Measurements from ENCODE around the gene ZDHHC1.
A peak's percentile ranks its signal among the peaks of the same experiment; 100 is the strongest.
"Not testable (repeated sequence)": the region's sequence is repeated elsewhere in the genome, so short reads cannot be mapped to it uniquely, and the experiment has no call there.

Gene ZDHHC1

DNA sequence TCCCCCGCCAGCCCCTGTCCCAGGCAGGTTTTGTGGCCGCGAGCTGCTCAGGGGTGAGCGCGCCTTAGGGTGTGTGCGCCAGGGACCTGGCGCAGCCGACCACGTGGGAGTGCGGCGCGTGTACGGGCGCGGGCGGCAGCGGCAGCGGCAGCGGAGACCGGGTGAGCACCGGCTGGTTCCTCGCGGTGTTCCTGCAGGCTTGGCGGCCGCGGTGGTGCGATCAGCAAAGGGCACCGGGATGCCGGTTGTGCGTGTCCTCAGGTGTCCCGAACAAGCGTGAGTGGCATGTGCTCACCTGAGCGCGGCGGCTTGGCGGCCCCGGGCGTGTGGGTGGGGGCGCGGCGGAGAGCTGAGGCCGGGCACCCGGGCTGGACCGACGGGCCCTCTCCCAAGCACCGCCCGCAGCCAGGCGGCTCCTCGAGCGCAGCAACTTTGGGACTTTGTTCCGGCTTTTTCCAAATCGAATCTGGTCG is 14.3 kb upstream of the ZDHHC1 start:
- peak in 1 of 2 donors; percentile 54 for DNase-seq

DNA sequence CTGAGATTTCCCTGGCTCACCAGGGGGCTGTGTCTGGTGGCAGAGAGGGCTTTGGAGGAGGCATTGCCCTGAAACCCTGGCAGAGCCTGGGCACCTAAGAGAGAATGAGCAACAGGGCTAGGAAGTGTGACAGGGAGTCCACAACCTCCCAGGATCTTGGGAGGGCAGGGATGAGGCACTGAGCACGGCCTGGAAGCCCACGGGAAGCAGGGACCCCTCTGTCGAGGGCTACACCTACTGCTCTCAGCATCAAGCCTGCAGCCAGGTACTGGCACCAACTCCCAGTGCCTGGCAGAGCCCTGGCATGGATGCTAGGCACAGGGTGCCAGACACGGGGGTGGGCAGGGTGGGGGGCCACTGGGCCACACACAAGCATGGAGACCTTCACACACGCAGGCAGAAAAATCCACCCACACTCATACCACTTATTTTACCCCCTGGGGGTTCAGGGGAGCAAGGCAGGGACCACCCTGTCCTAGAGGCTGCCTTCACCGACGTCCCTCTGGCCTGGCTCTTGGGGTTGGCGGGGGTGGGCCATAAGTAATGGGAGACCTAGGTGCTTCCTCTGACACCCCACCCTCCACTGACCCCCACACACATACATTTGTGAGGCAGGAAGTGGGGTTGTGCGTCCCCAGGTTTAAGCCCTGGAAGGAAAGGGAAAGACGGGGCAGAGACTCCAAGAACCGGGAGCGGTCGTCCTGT is 13.7 kb upstream of the ZDHHC1 start:
- DNase-seq: no peak

DNA sequence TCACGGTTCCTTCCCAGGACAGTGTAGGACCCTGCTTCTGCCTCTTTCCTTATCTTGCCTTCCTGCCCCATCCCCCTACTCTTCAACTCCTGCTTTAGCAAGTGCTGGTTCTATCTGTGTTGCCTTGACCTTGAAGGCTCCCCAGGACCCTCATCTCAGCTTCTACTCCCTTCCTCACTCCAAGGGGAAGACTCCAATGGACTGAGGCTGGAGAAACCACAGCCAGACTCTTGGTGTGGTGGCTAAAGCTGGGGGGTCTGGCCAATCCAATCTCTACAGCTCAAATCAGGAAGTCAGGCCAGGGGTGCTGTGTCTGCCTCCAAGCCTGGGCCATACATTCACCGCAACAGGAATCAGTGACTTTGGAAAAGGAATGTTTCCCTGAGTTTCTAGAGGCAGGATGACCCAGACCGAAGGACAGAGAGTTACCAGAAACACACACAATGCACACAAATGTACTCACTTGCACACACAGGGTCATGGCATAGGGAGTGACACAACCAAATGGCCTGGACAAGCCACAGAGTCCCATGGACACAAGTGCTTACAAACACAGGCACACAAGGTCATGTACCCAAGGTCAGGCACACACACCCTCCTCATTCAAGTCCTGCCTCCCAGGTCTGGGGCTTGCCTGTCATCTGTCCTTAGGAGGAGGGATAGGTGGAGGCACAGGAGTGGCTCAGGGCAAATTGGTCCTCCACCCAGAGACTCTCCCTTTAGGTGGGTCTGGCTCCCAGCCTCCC is 12.9 kb upstream of the ZDHHC1 start:
- DNase-seq: no peak

DNA sequence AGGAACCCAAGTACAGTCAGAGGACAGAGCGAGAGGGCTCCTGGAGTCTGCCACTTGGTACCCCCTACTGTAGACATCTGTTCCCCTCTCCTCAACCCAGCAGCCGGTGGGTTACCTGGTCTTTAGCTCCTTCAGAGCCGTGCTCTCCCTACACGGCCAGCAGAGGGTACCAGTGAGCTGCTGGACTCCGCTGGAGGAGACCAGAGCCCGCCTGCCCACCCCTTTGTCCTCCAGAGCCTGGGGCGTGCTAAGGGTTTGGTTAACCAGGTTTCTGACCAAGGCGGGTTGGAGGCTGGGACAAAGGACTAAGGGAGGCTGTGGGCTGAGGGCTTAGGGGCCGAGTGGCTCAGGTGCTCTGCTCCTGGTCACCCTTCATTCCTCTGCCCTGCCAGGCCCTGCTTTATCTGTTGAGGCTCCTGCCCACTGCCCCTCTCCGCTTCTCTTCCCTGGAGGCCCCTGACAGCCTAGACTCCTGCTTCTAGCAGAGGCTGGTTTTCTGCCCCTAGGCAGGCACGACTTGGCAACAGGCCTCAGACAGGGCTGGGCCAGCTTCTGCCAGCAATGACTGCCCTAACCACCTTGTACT is 12.0 kb upstream of the ZDHHC1 start:
- peak; percentile 55 to 58 for DNase-seq

DNA sequence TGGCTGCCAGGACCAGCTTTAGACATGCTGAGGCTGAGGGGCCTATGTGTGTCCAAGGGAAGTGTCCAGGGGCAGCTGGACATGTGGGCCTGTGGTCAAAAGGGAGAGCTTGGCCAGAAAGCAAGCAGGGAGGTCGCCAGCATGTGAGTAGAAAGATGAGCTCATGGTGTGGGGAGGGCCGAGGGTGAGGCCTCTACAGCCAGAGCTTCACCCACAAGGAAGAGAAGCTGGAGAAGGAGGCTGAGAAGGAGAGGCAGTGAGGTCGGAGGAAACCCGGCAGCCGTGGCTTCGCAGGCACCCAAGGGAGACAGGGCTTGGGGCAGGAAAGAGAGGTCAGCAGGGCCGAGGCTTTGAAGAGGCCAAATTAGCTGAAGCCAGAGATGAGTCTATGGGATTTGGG is 10.7 kb upstream of the ZDHHC1 start:
- no peak for DNase-seq

DNA sequence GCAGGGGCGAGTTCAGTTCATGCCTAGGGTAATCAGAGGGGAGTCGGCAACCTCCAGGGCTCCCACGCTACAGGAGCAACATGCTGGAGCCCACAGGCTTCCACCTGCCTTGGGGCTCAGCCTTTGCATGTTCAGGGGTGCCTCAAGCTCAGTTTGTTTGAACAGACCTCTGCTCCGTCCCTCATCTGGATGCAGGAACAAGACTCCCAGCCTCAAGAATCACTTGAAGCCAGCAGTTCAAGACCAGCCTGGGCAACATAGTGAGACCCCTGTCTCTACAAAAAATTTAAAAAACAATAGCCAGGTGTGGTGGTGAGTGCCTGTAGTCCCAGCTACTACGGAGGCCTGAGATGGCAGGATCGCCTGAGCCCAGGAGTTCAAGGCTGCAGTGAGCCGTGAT is 9.7 kb upstream of the ZDHHC1 start:
- no peak for DNase-seq

DNA sequence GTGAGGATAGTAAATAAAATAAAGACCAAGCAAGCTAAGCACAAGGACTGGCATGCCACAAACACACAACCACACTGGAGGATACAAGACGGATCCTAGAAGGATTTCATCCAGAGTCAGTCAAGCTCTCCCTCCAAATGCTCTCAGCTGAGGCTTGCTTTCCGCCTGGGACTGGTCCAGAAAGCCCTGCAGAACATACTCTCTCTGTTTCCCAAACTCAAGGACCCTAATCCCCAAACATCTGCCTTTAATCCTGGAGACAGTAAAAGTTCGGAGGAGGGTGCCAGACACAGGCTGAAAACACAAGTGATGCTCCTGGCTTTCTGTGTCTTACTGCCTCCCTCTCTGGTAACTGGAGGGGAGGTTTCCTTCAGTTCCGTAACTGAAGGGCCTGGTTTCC is 9.3 kb upstream of the ZDHHC1 start:
- DNase-seq: no peak

DNA sequence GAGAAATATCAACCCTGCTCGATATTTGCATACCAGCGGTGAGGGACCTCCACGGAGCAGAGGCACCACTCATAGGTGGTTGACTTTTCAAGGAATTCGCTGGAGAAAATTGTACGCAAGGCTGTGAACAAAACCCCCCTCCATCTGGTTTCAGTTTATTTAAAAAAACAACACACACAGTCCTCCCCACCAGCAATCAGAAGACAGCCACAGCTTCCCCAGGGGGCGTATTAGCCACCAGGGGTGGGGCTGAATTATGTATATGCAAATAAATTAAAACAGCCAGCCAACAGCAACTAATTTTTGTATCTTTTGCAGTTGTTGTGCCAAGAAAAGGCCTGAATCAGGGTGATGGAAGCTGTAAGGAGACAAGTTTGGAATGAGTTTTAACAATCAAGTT is 8.8 kb upstream of the ZDHHC1 start:
- no peak for DNase-seq

DNA sequence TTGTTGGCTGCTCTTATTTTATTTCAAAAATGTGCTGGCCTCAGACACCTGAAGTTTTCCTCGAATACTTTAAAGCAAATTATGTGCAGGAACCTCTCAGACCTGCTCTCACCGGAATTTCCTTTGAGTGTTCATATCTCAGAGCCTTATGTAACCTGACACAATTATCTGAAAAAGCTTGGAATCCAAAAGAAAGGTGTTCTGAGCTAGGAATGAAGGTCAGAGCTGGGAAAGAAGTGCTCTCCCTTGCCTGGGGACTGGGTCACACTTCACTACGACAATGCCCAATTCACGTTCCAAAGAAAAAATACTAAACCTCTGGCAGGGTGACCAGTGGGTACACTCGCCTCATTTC is 8.0 kb upstream of the ZDHHC1 start:
- no peak for DNase-seq

DNA sequence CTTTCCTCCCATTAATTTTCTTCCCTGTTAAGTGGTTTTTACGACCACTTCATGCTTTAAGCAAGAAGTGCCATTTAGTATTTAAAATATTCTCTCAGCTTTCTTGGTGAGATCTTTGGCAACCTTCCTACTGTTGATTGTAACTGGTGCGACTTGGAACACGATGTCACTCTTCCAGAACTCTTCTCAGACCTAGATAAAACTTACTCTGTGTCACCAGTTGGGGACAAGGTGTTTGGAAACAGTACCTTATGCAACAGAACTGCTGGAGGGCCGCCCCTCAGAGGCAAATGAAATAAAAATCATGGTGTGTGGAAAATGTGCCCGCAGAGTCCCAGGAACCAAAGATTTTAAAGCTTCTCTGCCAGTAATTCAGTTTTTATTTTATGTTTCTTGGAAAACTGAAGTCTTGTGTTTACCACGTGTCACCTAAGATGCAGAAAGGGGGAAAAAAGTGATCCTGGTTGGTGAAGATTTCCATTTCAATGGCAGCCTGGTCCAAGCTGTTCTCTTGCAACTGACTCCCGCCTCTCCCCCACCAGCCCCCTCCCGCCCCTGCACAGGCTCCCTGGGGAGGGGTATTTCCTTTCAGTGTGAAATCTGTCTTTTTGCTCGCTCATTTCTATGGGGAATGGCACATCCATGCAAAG is 7.5 kb upstream of the ZDHHC1 start:
- DNase-seq: no peak

DNA sequence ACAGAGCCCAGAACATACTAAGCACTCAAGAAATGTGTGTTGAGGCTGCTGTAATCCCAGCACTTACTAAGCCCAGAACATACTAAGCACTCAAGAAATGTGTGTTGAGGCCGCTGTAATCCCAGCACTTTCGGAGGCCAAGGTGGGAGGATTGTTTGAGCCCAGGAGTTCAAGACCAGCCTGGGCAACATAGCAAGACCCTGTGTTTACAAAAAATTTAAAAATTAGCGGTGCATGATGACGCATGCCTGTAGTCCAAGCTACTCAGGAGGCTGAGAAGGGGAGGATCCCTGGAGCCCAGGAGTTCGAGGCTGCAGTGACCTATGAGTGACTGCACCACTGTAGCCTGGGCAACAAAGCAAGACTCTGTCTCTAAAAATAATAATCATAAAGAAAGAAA is 6.7 kb upstream of the ZDHHC1 start:
- no peak for DNase-seq

DNA sequence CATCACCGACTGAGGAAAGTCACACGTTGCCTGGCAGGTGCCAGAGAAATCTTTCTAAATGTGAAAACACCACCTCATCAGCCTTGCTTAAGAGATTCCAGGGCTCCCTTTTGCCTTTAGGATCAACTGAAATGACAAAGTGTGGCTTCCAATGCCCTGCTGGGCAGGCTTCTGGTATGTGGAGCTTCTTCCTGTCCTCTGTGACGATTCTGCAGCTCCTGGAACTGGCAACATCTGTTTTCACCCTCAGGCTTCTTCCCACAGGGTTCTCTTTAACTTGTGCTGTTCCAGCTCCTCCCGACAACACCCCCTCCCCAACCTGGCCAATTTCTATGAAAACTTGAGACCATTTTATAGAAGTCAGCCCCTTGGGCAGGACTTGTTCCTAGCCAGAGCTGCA is 4.8 kb upstream of the ZDHHC1 start:
- DNase-seq: no peak

DNA sequence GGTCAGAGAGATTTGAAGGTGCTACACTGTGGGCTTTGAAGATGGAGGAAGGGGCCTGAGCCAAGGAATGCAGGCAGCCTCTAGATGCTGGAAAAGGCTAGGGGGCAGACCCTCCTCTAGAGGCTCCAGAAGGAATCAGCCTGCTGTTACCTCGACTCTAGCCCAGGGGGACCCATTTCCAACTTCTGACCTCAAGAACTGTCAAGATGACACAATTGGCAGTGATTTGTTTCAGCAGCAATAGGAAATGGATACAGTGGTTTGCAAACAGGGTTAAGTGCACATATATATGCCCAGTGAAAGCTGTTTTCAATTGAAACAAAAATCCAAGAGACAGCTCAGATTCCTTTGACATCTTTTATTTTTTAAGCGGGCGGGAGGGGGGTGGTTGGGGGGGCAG is 3.7 kb upstream of the ZDHHC1 start:
- no peak for DNase-seq

DNA sequence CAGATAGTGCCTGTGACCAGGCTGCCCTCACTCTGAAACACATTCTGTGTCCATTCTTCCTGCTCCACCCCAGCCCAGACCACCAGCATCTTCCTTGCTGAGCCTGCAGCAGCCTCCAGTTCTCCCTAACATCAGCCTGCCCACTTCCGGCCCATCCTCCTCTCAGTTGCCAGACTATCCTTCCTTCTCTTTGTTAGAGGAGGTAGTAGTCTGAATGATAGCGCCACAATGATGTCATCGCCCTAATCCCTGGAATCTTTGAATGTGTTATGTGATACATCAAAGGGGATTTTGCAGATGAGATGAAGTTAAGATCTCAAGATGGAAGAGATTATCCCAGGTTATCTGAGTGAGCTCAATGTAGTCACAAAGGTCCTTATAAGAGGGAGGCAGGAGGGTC is 3.2 kb upstream of the ZDHHC1 start:
- DNase-seq: no peak

DNA sequence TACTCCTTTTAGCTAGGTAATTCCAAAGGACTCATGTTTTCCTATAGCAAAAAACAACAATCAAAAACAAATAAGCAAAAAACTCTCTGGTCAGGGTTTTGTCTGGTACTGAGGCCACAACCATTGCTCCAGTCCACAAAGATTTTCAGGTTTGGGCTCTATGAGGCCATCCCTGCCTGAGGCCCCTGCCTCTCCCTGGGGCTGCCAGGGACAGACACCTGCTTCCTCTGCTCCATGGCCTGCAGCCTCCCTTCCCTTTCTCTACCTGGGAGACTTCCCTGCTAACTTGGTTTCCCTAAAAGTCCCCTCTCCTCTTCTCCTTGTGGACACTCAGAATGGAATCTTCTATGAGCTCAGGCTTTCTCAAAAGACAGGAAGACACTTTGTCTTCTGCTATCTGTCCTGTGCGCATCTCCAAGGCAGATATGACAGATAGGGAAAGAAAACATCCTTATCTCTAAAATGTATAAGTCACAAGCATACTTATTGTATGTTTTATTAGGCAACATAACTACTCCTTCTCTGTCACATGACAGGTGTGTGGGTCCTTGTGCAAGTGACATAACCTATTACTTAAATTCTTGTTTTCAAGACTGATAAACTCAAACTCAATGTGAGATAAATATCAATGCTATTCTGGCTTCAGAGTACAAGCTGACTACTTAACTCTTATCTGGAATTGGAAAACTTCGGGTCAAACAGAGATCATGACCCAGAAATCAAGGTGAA is 1.2 kb upstream of the ZDHHC1 start:
- no peak for DNase-seq

DNA sequence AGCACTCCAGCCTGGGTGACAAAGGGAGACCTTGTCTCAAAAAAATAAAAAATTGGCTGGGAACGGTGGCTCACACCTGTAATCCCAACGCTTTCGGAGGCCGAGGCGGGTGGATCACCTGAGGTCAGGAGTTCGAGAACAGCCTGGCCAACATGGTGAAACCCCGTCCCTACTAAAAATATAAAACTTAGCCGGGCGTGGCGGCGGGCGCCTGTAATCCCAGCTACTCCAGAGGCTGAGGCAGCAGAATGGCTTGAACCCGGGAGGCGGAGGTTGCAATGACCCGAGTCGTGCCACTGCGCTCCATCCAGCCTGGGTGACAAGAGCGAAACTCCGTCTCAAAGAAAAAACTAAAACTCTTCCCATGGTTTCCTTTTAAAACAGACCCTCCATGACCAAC is 856 bp downstream of the ZDHHC1 start:
- DNase-seq: not testable (repeated sequence)

DNA sequence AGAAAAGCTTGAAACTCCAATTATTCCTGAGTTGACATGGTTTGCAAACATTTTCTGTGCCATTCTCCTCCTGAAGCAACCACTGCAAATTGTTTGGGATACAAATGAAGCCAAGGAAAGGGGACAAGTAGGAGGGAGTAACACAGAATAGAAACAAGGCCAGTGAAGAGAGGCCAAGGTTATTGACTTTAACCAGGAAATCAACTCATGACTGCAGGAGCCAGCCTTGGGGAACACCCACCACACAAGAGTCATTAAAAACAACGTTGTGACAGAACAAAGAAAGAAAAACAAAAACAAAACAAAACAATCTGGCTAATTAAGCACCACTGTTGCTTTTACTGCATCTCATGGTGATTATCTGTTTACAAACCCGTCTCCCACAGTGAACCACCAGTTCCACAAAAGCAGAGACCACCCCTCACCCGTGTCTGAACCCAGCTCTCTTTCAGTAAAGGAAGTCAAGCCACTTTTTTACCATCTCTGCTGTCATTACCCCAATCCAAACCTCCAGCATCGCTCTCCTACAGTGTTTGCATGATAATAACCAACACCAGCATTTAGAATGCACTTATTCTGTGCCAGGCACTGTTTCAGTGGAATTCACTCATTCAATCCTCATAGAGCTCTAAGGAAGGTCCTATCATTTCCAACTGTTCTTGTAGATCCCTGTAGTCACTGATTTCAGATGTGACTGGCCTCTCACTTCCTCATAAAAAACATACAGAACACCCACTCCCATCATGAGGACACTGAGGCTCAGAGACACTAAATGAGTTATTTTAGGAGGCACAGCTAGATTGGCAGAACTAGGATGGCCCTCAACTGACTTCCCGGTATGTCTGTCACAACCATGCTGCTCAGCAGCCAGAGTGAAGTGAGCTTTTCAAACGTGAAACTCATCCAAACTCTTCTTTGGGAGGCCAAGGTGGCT is 2.0 kb downstream of the ZDHHC1 start:
- DNase-seq: peak; percentile 77 to 84

DNA sequence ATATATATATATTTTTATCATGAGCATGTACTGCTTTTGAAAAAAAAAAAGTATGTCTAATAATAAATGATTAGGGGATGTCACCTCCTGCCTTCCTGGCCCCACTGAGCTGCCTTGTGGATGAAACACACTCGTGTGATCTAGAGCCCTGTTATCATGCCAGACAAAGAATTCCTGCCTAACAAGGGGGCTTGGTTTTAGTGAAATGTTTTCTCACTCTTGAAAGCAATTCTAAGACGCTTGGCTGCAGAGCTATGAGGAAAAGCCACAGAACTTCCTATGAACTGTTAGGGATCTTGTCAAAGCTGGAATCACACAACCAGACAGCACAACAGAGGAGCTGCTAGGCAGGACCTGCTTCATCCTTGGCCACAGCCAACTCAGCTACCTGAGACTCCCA is 4.0 kb downstream of the ZDHHC1 start:
- no peak for DNase-seq

DNA sequence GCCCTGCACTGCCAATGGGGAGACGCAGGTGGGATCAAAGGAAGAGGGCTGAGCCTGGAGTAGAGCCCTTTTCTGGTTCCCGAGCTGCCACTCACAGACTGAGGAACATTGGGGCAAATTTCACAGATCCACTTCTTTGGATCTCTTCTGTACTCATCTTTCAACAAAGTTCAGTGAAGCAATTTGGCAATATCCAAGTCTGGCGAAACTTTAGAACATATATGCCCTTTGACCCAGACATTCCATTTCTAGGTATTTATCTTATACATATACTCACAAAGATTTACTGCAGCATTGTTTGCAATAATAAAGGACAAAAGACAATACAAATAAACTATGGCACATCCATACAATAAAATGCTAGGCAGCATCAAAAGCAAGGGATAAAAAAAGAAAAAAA is 4.9 kb downstream of the ZDHHC1 start:
- DNase-seq: no peak

DNA sequence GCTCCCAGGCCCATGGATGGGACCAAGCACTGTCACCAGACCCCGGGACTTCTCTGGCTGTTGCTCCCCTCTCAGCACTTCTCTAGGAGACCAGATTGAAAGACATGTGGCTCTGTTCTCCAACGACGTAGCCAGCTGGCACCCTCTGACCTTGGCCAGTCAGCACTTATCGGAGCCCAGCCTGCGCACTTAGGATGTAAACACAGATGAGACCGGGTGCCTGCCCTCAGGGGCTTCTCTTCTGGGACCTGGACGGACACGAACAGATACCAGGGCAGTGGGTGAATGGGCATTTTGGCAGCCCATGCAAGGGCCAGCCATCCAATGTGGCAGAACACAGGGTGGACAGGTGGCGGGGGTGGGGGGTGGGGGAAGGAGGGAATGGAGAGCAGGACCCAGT is 6.6 kb downstream of the ZDHHC1 start:
- DNase-seq: no peak

DNA sequence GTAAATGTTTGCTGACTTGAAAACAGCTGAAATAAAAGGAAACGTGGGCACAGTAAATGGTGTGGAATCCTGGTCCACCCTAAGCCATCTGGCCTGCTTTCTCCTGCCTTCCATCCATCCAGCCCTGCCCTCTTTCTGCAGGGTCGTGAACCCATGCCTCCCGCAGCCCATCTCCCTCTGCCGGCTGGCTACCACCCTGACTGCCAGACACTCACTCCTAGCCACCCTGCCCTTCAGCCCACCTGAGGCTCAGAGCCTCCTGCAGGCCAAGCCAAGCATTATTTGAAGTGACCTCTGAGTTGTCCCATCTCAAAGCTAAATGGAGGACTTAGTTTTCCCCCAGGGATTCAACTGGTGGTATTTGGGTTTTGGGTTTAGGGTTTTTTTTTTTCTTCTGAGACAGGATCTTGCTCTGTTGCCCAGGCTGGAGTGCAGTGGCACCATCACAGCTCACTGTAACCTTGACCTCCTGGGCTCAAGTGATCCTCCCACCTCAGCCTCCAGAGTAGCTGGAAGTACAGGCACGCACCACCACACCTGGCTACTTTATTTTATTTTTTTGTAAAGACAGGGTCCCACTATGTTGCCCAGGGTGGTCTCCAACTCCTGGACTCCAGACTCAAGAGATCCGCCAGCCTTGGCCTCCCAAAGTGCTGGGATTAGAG is 8.4 kb downstream of the ZDHHC1 start:
- no peak for DNase-seq

Data from inflammatory macrophage (primary cell).